ENCODE results near the gene KCNH3. TPM values are rescaled to one million over a fixed set of nuclear protein-coding genes. Genes with fewer than 3 reads are reported as not detected.
A peak's percentile ranks its signal among the peaks of the same experiment; 100 is the strongest.

The KCNH3 gene
- total and polyA plus RNA-seq, 2 of the 13 experiments (the other 11 are each of a cell fraction or from before 2014, with no cell fraction given): 0.01 to 0.07 TPM

DNA sequence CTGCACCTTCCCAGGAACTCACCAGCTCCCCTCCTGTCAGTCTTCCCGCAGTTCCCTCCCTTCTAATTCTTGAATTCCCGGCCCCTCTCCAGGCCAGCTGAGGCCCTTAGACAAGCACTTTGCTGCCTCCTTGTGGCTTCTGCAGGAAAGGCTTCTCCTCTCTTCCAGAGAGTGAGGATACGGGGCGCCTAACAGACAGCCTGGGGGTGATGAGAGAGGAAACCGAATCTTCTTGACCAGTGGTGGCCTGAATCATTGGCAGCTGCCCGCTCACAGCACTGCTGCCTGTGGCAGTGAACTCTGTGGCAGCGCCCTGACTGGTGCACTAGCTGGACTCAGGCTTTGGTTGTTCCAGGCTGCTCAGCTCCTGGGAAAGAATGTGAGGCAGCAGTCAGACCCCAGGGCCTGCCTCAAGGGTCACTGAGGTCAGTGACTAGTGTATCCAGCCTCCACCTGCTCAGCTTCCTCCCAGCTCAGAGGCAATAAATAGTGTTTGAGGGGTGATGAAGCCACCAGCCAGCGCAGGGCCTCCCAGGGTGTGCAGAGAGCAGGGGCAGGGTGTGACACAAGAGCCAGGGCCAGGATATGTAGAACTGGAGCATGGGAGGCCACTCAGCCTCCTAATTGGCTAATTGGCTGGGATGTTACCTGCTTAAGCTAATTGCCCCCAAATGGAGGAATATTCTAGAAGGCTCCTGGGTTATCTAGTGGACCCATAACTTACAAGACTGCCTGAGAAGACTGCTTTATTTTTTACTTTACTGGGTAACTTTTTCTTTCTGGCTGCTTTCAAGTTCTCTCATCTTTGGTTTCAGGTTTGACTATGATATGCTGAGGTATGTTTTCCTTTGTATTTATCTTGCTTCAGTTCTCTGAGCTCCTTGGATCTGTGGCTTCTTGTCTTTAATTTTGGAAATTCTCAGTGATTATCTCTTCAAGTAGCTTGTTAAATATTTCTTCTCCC is 42.0 kb downstream of the KCNH3 start (continued):
- TF ChIP-seq, protein P1, sequence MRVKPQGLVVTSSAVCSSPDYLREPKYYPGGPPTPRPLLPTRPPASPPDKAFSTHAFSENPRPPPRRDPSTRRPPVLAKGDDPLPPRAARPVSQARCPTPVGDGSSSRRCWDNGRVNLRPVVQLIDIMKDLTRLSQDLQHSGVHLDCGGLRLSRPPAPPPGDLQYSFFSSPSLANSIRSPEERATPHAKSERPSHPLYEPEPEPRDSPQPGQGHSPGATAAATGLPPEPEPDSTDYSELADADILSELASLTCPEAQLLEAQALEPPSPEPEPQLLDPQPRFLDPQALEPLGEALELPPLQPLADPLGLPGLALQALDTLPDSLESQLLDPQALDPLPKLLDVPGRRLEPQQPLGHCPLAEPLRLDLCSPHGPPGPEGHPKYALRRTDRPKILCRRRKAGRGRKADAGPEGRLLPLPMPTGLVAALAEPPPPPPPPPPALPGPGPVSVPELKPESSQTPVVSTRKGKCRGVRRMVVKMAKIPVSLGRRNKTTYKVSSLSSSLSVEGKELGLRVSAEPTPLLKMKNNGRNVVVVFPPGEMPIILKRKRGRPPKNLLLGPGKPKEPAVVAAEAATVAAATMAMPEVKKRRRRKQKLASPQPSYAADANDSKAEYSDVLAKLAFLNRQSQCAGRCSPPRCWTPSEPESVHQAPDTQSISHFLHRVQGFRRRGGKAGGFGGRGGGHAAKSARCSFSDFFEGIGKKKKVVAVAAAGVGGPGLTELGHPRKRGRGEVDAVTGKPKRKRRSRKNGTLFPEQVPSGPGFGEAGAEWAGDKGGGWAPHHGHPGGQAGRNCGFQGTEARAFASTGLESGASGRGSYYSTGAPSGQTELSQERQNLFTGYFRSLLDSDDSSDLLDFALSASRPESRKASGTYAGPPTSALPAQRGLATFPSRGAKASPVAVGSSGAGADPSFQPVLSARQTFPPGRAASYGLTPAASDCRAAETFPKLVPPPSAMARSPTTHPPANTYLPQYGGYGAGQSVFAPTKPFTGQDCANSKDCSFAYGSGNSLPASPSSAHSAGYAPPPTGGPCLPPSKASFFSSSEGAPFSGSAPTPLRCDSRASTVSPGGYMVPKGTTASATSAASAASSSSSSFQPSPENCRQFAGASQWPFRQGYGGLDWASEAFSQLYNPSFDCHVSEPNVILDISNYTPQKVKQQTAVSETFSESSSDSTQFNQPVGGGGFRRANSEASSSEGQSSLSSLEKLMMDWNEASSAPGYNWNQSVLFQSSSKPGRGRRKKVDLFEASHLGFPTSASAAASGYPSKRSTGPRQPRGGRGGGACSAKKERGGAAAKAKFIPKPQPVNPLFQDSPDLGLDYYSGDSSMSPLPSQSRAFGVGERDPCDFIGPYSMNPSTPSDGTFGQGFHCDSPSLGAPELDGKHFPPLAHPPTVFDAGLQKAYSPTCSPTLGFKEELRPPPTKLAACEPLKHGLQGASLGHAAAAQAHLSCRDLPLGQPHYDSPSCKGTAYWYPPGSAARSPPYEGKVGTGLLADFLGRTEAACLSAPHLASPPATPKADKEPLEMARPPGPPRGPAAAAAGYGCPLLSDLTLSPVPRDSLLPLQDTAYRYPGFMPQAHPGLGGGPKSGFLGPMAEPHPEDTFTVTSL (CRISPR knock-in tag; IDR thresholded peaks at IDR 0.05; ENCODE audit: borderline replicate concordance): no peak
- TF ChIP-seq YY1 (IDR thresholded peaks at IDR 0.05; ENCODE audit: insufficient read depth, insufficient replicate concordance, low read depth, low read length): no peak
- TF ChIP-seq ZNF180 (CRISPR knock-in tag; IDR thresholded peaks at IDR 0.05; ENCODE audit: borderline replicate concordance, low read depth): no peak
- TF ChIP-seq, protein P2, sequence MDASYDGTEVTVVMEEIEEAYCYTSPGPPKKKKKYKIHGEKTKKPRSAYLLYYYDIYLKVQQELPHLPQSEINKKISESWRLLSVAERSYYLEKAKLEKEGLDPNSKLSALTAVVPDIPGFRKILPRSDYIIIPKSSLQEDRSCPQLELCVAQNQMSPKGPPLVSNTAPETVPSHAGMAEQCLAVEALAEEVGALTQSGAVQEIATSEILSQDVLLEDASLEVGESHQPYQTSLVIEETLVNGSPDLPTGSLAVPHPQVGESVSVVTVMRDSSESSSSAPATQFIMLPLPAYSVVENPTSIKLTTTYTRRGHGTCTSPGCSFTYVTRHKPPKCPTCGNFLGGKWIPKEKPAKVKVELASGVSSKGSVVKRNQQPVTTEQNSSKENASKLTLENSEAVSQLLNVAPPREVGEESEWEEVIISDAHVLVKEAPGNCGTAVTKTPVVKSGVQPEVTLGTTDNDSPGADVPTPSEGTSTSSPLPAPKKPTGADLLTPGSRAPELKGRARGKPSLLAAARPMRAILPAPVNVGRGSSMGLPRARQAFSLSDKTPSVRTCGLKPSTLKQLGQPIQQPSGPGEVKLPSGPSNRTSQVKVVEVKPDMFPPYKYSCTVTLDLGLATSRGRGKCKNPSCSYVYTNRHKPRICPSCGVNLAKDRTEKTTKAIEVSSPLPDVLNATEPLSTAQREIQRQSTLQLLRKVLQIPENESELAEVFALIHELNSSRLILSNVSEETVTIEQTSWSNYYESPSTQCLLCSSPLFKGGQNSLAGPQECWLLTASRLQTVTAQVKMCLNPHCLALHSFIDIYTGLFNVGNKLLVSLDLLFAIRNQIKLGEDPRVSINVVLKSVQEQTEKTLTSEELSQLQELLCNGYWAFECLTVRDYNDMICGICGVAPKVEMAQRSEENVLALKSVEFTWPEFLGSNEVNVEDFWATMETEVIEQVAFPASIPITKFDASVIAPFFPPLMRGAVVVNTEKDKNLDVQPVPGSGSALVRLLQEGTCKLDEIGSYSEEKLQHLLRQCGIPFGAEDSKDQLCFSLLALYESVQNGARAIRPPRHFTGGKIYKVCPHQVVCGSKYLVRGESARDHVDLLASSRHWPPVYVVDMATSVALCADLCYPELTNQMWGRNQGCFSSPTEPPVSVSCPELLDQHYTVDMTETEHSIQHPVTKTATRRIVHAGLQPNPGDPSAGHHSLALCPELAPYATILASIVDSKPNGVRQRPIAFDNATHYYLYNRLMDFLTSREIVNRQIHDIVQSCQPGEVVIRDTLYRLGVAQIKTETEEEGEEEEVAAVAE (CRISPR knock-in tag; IDR thresholded peaks at IDR 0.05; ENCODE audit: borderline replicate concordance): peak; percentile 61; the same call in 1 of the 2 replicates
- no peak for TF ChIP-seq ZNF205 (CRISPR knock-in tag; IDR thresholded peaks at IDR 0.05)
- TF ChIP-seq, protein P3, sequence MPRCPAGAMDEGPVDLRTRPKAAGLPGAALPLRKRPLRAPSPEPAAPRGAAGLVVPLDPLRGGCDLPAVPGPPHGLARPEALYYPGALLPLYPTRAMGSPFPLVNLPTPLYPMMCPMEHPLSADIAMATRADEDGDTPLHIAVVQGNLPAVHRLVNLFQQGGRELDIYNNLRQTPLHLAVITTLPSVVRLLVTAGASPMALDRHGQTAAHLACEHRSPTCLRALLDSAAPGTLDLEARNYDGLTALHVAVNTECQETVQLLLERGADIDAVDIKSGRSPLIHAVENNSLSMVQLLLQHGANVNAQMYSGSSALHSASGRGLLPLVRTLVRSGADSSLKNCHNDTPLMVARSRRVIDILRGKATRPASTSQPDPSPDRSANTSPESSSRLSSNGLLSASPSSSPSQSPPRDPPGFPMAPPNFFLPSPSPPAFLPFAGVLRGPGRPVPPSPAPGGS (CRISPR knock-in tag; IDR thresholded peaks at IDR 0.05): 0 out of 2 replicates have a peak, but pooled peaks have one; percentile 47
- TF ChIP-seq ZNF761 (CRISPR knock-in tag; conservative IDR thresholded peaks at IDR 0.05): no peak
- TF ChIP-seq RBAK (CRISPR knock-in tag; IDR thresholded peaks at IDR 0.05): no peak
- TF ChIP-seq, protein P4, sequence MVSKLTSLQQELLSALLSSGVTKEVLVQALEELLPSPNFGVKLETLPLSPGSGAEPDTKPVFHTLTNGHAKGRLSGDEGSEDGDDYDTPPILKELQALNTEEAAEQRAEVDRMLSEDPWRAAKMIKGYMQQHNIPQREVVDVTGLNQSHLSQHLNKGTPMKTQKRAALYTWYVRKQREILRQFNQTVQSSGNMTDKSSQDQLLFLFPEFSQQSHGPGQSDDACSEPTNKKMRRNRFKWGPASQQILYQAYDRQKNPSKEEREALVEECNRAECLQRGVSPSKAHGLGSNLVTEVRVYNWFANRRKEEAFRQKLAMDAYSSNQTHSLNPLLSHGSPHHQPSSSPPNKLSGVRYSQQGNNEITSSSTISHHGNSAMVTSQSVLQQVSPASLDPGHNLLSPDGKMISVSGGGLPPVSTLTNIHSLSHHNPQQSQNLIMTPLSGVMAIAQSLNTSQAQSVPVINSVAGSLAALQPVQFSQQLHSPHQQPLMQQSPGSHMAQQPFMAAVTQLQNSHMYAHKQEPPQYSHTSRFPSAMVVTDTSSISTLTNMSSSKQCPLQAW (CRISPR knock-in tag; IDR thresholded peaks at IDR 0.05): peak; percentile 66; the same call in 1 of the 2 replicates
- no peak for TF ChIP-seq MEF2D (CRISPR knock-in tag; IDR thresholded peaks at IDR 0.05)
- 0 out of 2 replicates have a peak, but pooled peaks have one; percentile 25 for TF ChIP-seq TGIF2 (CRISPR knock-in tag; IDR thresholded peaks at IDR 0.05)
- no peak for TF ChIP-seq ZNF260 (CRISPR knock-in tag; IDR thresholded peaks at IDR 0.05; ENCODE audit: borderline replicate concordance, low read depth)
- no peak for TF ChIP-seq NFYC (CRISPR knock-in tag; IDR thresholded peaks at IDR 0.05)
- no peak for TF ChIP-seq ZNF549 (CRISPR knock-in tag; IDR thresholded peaks at IDR 0.05)

All from HepG2 (cell line).